T-cell (primary cell): ENCODE measurements around the gene NCAPH2. TPM values are rescaled to one million over a fixed set of nuclear protein-coding genes. Genes with fewer than 3 reads are reported as not detected.
A peak's percentile ranks its signal among the peaks of the same experiment; 100 is the strongest.

Experiments used
- ATAC-seq, 4 experiments: fragments of 200-7000 bp in 3 of 4; fragments of 150-1000 bp in 1 of 4; cut with Tn5 transposase; replicated peaks in 1 of 4; 1 replicate in 3 of 4; 2 replicates in 1 of 4; pipeline ENCODE4 v1.10.0; 2021; ENCODE audit warnings: moderate library complexity in 3 of 4, mild to moderate bottlenecking in 2 of 4, moderate number of reproducible peaks in 1 of 4
- CTCF ChIA-PET, 2 donors: fragments of 300-600 bp; sonication (Branson Sonifier 250); formaldehyde crosslinking; loops; one replicate each; lab custom pipeline; 2022; ENCODE audit warnings: antibody characterized with exemption in 2 of 2; lab: Charles Lee
- POLR2A ChIA-PET, 2 donors: fragments of 300-600 bp; sonication (Branson Sonifier 250); formaldehyde crosslinking; loops; one replicate each; lab custom pipeline; 2022; ENCODE audit warnings: antibody characterized with exemption in 2 of 2; lab: Charles Lee
- DNase-seq, 35 experiments: peaks; one replicate each; pipeline versions ENCODE4 v3.0.0 to v3.0.0-alpha.2; 2013 to 2023
- H3K27ac ChIP-seq: one replicate; pipeline ENCODE4 v1.5.1; 2013; ENCODE audit warnings: low read length
- H3K27me3 ChIP-seq, 2 experiments: replicated peaks in 1 of 2; 1 replicate in 1 of 2; 2 replicates in 1 of 2; pipeline versions ENCODE4 v1.6.1 to v1.7.0; 2013; ENCODE audit warnings: low read length in 1 of 2, mixed read lengths in 1 of 2; ENCODE audit not compliant: control insufficient read depth in 2 of 2, insufficient read depth in 2 of 2; ENCODE audit errors: extremely low read depth in 1 of 2
- H3K36me3 ChIP-seq, 2 donors: 1 replicate in 1 of 2; 2 replicates in 1 of 2; pipeline versions ENCODE4 v1.6.1 to v1.7.0; 2013; ENCODE audit warnings: low read length in 1 of 2; ENCODE audit not compliant: control insufficient read depth in 2 of 2, insufficient read depth in 1 of 2; ENCODE audit errors: extremely low read depth in 1 of 2
- H3K4me1 ChIP-seq, 2 experiments: 1 replicate in 1 of 2; 2 replicates in 1 of 2; pipeline versions ENCODE4 v1.6.1 to v1.7.0; 2013; ENCODE audit warnings: low read length in 2 of 2, mixed read lengths in 1 of 2; ENCODE audit not compliant: insufficient read depth in 2 of 2, control insufficient read depth in 1 of 2; ENCODE audit errors: extremely low read depth in 1 of 2
- H3K4me3 ChIP-seq, 2 donors: 1 replicate in 1 of 2; 2 replicates in 1 of 2; pipeline versions ENCODE4 v1.5.1 to v1.7.0; 2013; ENCODE audit warnings: mild to moderate bottlenecking in 2 of 2, low read length in 1 of 2, moderate library complexity in 1 of 2; ENCODE audit not compliant: control insufficient read depth in 1 of 2; ENCODE audit errors: extremely low read depth in 1 of 2
- H3K9me3 ChIP-seq: 2 replicates; pipeline ENCODE4 v1.7.0; 2013
- H3K27ac Mint-ChIP-seq, 2 donors: one replicate each; pipeline ENCODE4 v1.8.0; 2020 to 2021; ENCODE audit warnings: mild to moderate bottlenecking in 2 of 2, mixed read lengths in 2 of 2
- H3K27me3 Mint-ChIP-seq, 2 donors: one replicate each; pipeline ENCODE4 v1.8.0; 2021 to 2022; ENCODE audit warnings: mixed read lengths in 2 of 2
- H3K36me3 Mint-ChIP-seq: one replicate; pipeline ENCODE4 v1.8.0; 2021; ENCODE audit warnings: mixed read lengths
- H3K4me1 Mint-ChIP-seq, 3 donors: one replicate each; pipeline ENCODE4 v1.8.0; 2020 to 2022; ENCODE audit warnings: mixed read lengths in 3 of 3, mild to moderate bottlenecking in 1 of 3
- H3K4me3 Mint-ChIP-seq, 3 donors: one replicate each; pipeline ENCODE4 v1.8.0; 2020 to 2022; ENCODE audit warnings: mild to moderate bottlenecking in 3 of 3, mixed read lengths in 3 of 3, moderate library complexity in 3 of 3
- H3K9me3 Mint-ChIP-seq, 3 donors: one replicate each; pipeline ENCODE4 v1.8.0; 2020 to 2022; ENCODE audit warnings: mixed read lengths in 3 of 3
- whole genome bisulfite sequencing: methylation state at CpG from one replicate; pipeline ENCODE4 v1.1.5; 2013; ENCODE audit warnings: missing lambda C conversion rate; ENCODE audit not compliant: insufficient coverage; 5-methylcytosine and 5-hydroxymethylcytosine counted together
- total RNA-seq, 35 experiments: library from RNA in 6 of 35; stranded (reverse) in 6 of 35; fragments of 120-200 nt in 1 of 35; gene quantifications; one replicate each; pipeline versions ENCODE4 v1.2.1 to v1.2.4 and lab custom pipeline; 2013 to 2026

NCAPH2 gene
- total RNA-seq, 5 donors from 2014 or later (not counting 1 experiment from before 2014, with no cell fraction given) = 80.1 to 110 (median 94.6) TPM

GRCh38 chr22:50498322-50498890 is 9.6 kb upstream of the NCAPH2 start:
- ATAC-seq = peak; percentile 76 to 96 (median 92)

GRCh38 chr22:50500452-50500851 is 7.6 kb upstream of the NCAPH2 start:
- H3K4me3 ChIP-seq = no peak overlapping the region
- Mint-ChIP-seq H3K4me1 (peaks cover 2 to 5% (median 2%) of the 10 kb centered on the region in 3 donors), H3K36me3 (no peaks in the 10 kb centered on the region), H3K27ac (no peak overlapping the region), H3K4me3 (no peak overlapping the region), H3K9me3 (no peaks in the 10 kb centered on the region), H3K27me3 (no peaks in the 10 kb centered on the region)
- H3K27ac ChIP-seq = no peak overlapping the region
- CTCF ChIA-PET = interaction anchor here (0.6 kb wide), 2 partner anchors 94 to 122 kb away, joined by 3 read pairs; no protein-coding TSS in a partner anchor
- H3K36me3 ChIP-seq = peaks cover 13 to 25% of the 10 kb centered on the region in 2 donors
- DNase-seq (no peak), ATAC-seq (no peak)
- POLR2A ChIA-PET = no interaction called here
- no peaks in the 10 kb centered on the region for H3K9me3 ChIP-seq
- peaks cover 0 to 15% of the 10 kb centered on the region in 2 experiments for H3K4me1 ChIP-seq
- WGBS = 96% methylated on average over 12 of the region's 12 CpGs
- H3K27me3 ChIP-seq = no peaks in the 10 kb centered on the region

More at GRCh38 chr22:50498322-50498890, 9.6 kb upstream of the NCAPH2 start:
- ChIA-PET POLR2A (interaction anchor here in 1 of 2 donors (0.5 kb wide), 1 partner anchor 125 kb away, joined by 3 read pairs; no protein-coding TSS in a partner anchor), CTCF (interaction anchor here (0.5 to 1.8 kb wide), 9 partner anchors 9 to 256 kb away, joined by 3 to 15 read pairs (median 4); partner anchors contain the start of gene SCO2 (in 1 of the 2))
- peaks cover 2 to 5% (median 2%) of the 10 kb centered on the region in 3 donors for H3K4me1 Mint-ChIP-seq
- H3K27me3 ChIP-seq = no peaks in the 10 kb centered on the region
- peak in 34 of 35 experiments; percentile 21 to 85 (median 62) for DNase-seq
- H3K27me3 Mint-ChIP-seq = no peaks in the 10 kb centered on the region
- no peak overlapping the region for H3K27ac ChIP-seq
- peaks cover 0 to 9% of the 10 kb centered on the region in 2 experiments for H3K4me1 ChIP-seq
- peaks cover 4 to 11% of the 10 kb centered on the region in 2 donors for H3K36me3 ChIP-seq
- H3K4me3 ChIP-seq = no peak overlapping the region
- H3K9me3 Mint-ChIP-seq = no peaks in the 10 kb centered on the region
- no peak overlapping the region for H3K27ac Mint-ChIP-seq
- 17% methylated on average over 5 of the region's 13 CpGs for WGBS
- H3K9me3 ChIP-seq = no peaks in the 10 kb centered on the region
- H3K36me3 Mint-ChIP-seq = no peaks in the 10 kb centered on the region
- no peak overlapping the region for H3K4me3 Mint-ChIP-seq

- Mint-ChIP-seq H3K4me1 (peaks cover 5 to 7% (median 7%) of the 10 kb centered on the region in 3 donors), H3K36me3 (no peaks in the 10 kb centered on the region), H3K4me3 (no peak overlapping the region), H3K27me3 (no peaks in the 10 kb centered on the region), H3K9me3 (no peaks in the 10 kb centered on the region), H3K27ac (no peak overlapping the region)
- Histone ChIP-seq H3K9me3 (no peaks in the 10 kb centered on the region), H3K4me3 (no peak overlapping the region), H3K4me1 (peaks cover 4 to 31% of the 10 kb centered on the region in 2 experiments), H3K36me3 (peaks cover 13 to 33% of the 10 kb centered on the region in 2 donors), H3K27me3 (no peaks in the 10 kb centered on the region), H3K27ac (no peak overlapping the region)
- POLR2A ChIA-PET = no interaction called here
- CTCF ChIA-PET = interaction anchor here in 1 of 2 donors (1.1 kb wide), 1 partner anchor 250 kb away, joined by 3 read pairs; no protein-coding TSS in a partner anchor
- no peak for ATAC-seq
- no peak for DNase-seq
- WGBS = 92% methylated on average over 6 of the region's 6 CpGs
These were observed 5.9 kb upstream of the NCAPH2 start for GRCh38 chr22:50502096-50502495.

- no peak overlapping the region for H3K4me3 ChIP-seq
- ChIA-PET POLR2A (no interaction called here), CTCF (interaction anchor here in 1 of 2 donors (1.1 kb wide), 1 partner anchor 250 kb away, joined by 3 read pairs; no protein-coding TSS in a partner anchor)
- H3K36me3 Mint-ChIP-seq = no peaks in the 10 kb centered on the region
- peaks cover 4 to 33% of the 10 kb centered on the region in 2 experiments for H3K4me1 ChIP-seq
- H3K4me3 Mint-ChIP-seq = no peak overlapping the region
- H3K27ac ChIP-seq = no peak overlapping the region
- H3K4me1 Mint-ChIP-seq = peaks cover 9 to 11% (median 9%) of the 10 kb centered on the region in 3 donors
- WGBS = 96% methylated on average over 19 of the region's 24 CpGs
- DNase-seq (no peak), ATAC-seq (no peak)
- H3K36me3 ChIP-seq = peaks cover 13 to 33% of the 10 kb centered on the region in 2 donors
- H3K27me3 Mint-ChIP-seq = no peaks in the 10 kb centered on the region
- no peaks in the 10 kb centered on the region for H3K9me3 ChIP-seq
- H3K9me3 Mint-ChIP-seq = no peaks in the 10 kb centered on the region
- H3K27ac Mint-ChIP-seq = no peak overlapping the region
- no peaks in the 10 kb centered on the region for H3K27me3 ChIP-seq
These were observed 5.2 kb upstream of the NCAPH2 start for GRCh38 chr22:50502628-50503474.

- ChIA-PET POLR2A (no interaction called here), CTCF (no interaction called here)
- ATAC-seq = no peak
- Mint-ChIP-seq H3K4me3 (no peak overlapping the region), H3K27ac (no peak overlapping the region), H3K4me1 (peaks cover 8 to 13% (median 12%) of the 10 kb centered on the region in 3 donors), H3K36me3 (no peaks in the 10 kb centered on the region), H3K27me3 (no peaks in the 10 kb centered on the region), H3K9me3 (no peaks in the 10 kb centered on the region)
- Histone ChIP-seq H3K9me3 (no peaks in the 10 kb centered on the region), H3K4me1 (peaks cover 7 to 28% of the 10 kb centered on the region in 2 experiments), H3K27ac (no peak overlapping the region), H3K4me3 (no peak overlapping the region), H3K27me3 (no peaks in the 10 kb centered on the region), H3K36me3 (peaks cover 13 to 33% of the 10 kb centered on the region in 2 donors)
- no peak for DNase-seq
- WGBS = 96% methylated on average over 19 of the region's 26 CpGs
These were observed 4.4 kb upstream of the NCAPH2 start for GRCh38 chr22:50503475-50504145.
